GDM1 (cell line): Measurements from ENCODE around the gene FOXRED2.
"Not testable (repeated sequence)": the region's sequence is repeated elsewhere in the genome, so short reads cannot be mapped to it uniquely, and the experiment has no call there.

Source experiments
- DNase-seq: peaks from one replicate; lab custom pipeline; 2025; lab: John Stamatoyannopoulos, UW

FOXRED2 gene

DNA sequence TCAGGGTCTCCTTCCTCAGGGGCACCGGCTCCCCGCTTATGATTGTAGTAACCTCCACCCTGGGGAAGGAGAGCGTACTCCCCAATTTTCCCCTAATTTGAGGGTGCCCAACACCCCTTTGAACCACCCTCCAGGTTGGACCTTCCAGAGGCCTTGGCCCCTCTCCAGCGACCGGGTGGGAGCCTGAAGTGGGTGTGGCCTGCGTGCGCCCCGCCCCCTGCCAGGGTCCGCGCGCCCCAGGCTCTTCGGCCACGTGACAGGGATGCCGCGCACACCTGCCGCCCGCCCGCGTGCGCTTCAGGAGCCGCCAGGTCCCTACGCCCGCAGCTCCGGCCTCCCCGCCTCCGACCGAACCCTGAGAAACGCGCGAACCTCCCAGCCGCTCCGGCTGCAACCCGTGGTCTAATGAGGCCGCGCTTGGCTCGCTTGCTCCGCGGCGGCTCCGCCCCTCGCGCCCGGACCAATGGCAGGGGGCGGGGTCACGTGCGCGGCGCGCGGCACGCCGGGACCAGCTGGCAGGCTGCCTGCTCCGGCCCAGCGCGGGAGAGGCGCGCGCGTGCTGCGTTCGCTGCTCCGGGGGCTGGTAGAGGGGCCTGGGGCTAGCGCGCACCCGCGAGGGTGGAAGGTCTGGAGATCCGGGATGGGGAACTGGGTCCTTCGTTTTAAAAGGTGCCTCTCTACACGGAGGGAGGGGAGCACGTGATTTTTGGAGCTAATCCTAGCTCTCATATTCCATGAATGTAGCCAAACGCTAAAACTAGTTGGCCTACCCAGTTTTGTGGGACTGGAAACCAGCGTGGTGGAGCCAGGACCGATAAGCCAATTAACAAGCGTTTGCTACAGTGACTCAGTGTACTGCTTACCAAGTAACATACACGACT is at the start of gene FOXRED2:
Gene FOXRED2, minus strand, starts transcription at position 404 of the 881 bp plus-strand sequence. CDS start 618 bp downstream, outside the sequence.
- peak; percentile 87 for DNase-seq

DNA sequence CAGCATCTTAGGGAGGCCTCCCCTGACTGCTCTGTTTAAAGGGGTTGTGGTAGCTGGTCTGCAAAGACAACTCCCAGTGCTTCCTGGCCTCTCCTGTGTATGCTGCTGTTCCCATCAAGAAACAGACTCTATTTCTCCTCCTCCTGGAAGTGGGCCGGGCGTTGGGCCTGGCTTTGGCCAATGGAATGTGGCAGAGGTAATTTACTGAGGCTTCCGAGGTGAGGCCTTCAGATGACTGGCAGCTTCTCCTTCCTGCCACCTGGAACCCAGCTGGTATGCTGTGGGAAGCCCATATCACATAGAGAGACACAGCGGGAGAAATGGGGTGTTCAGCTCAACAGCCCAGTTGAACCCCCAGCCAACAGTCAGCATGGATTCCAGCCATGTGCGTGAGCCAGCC is 47.3 kb upstream of the FOXRED2 start:
- DNase-seq, result no peak

DNA sequence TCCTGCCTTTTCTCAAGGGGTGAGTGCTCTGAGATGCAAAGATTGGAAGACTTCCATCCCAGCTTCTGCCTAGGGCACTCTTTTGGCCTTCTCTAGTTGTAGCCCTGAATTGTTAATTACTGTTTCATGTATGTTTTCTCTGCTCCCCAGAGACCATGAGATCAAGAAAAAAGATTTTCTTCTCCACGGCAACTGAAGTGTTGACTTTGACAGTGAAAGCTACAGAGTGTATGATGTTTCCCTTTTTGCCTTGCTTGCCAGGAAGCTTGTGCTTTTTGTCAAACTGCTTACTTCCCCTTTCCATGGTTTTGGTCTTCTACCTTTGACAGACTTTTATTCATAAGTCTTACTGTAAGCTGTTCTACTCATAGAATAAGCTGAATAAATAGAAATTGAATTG is 45.4 kb upstream of the FOXRED2 start:
- peak; percentile 66 for DNase-seq

DNA sequence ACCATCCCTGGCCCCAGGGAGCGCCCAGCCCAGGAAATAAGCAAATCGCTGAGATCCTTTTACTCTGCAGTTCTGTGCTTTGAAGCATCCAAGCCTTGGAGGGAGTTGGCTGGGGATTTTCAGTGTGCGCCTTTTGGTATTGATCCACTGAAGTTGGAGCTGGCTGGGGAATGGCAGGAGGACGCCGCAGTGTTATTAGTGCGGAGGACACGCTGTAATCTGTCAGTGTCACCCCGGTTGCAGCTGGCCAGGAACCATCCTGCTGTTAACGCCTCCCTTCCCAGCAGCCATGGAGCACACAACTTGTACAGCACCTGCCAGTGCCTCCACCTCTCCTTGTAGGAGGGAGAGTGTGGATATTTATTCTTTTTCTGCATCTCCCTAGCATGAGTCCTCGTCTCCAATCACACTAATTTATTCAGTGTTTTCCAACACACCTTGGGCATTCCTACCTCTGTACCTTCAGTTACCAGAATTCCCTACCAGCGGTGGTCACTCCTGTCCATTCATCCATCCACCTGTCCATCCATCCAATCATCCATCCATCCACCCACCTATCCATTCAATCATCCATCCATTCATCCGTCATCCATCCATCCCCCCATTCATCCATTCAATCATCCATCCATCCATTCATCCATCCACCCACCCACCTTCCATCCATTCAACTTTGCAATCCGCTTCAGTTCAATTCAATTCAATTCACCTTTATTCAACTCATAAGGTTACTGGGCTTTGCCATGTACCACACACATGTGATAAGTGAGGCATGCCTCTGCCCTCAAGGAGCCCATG is 44.1 kb upstream of the FOXRED2 start:
- DNase-seq, result no peak

DNA sequence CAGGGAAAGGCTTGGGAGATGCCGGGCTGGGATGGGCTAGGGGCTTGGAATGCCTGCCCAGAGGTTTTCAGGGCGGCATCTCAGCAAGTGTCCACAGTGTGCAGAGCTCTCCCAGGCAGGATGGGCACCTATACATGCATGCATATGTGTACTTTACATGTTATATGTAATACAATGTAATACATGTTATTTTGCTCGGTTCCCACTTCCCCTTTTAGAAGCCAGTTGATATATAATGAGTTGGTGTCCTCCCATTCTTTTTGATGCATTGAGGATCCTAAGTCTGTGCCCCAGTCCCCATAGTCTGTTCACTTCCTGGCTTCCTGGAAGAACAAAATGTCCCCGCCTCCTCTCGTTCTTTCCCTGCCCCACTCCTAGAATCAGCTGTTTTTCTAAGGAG is 42.2 kb upstream of the FOXRED2 start:
- no peak for DNase-seq

DNA sequence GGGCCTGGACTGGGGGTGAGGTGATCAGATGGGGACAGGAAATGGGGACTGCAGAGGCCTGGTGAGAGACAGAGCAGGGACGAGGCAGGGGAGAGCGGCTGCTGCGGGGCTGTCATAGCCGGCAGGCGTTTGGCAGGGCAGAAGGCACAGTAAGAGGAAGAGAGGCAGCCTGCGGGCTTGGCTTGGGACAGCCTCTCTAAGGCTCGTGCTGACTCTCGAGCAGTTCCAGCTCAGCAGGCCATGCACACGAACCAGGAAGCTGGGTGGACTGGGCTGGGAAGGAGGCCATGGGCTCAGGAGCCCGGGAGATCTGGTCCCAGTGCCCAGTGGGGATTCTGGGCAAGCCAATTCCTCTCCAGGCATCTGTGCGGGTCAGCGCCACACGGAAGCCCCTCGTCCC is 41.8 kb upstream of the FOXRED2 start:
- DNase-seq, result no peak

DNA sequence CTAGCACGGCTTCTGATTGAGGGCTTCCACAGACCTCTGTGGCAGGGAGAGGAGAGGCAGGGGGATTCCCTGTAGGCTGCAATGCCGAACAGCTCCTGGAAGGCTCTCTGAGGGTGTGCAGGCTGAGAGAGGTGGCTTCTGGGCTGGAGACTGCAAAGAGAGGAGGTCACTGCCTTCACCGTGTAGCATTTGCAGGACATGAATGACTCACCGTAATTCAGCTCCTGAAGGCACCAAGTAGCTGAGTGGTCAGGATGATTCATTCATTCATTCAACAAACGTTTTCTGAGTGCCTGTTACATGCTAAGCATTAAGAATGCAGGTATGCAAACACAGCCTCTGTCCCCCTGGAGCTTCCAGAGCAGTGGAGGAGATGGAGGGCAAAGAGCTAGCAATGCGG is 40.1 kb upstream of the FOXRED2 start:
- DNase-seq, result no peak

DNA sequence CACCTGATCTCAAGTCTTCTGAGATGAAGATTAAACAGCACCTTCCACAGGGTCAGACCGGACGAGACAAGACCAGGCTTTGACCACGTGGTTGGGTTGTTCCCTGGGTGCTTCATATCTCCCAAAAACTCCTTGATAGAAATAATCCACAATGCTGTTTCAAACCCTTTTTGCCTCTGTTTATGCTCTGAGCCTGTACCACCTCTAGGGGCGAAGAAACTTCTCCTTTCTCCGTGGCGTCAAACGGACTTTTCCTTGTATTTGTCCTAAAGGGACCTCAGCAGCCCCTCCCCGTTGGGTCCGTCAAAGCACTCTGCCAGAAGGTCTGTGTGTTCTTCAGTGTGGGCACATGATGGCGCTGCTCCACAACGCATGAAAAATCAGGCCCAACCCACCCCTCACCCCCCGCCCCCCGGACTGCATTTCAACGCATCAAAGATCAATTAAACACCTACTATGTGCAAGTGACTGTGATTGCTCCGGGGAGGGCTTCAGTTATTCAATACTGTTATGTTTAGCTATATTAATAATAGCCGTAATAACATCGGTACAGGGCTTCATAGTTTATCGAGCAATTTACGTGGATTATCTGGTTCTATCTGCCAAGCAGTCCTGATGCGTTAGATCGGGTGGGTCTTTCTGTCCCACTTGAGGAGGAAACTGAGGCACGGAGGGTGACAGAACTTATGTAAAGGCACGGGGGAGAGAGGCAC is 39.4 kb upstream of the FOXRED2 start:
- DNase-seq, result peak; percentile 71

DNA sequence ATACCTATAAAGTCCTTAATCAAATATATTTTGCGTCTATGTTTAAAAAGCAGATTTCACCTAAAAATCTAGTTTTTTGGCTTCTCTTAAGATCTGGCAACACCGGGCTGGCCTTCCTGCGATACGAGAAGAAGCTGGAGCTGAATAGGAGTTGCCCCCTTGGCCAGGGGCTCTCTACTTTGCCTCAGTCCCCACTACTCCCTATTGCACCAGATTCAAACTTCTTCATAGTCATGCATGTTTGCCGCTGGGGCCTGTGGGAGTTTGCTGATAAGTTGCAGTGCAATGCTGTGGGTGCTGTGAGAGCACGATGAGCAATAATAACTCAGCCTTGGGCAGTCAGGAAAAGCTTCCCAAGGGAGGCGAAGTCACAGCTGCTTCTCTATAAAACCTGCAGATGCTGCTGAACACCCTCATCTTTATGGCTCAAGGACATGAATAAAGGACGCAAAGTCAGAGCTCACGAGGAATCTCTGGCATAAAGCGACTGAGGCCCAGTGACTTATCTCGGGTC is 37.3 kb upstream of the FOXRED2 start:
- DNase-seq, result no peak

DNA sequence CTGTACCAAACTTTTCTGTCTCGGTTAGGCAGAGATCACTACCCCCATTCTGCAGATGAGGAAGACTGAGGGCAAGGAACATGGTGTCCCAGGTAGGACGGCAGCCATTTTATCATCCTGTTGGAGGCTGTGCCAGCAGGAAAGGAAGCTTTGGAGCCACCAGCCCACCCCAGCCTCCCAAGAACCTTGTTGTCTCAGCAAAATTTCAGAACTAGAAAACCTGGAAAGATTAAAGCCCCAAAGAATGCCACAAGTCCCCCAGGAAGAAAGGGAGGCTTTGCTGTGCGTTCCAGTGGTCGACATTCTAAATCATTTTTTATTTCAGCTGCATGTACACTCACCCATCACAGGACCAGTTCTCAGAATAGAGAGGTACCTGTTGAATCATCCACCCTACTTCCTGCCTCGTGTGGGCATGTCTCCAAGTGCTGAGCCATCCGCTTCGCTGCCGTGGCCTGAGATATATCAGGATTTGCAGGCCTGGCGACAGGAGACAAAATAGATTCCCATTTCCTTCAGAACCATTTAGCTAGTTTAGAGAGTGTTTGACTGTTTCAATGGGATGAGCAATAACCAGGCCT is 35.1 kb upstream of the FOXRED2 start:
- no peak for DNase-seq

DNA sequence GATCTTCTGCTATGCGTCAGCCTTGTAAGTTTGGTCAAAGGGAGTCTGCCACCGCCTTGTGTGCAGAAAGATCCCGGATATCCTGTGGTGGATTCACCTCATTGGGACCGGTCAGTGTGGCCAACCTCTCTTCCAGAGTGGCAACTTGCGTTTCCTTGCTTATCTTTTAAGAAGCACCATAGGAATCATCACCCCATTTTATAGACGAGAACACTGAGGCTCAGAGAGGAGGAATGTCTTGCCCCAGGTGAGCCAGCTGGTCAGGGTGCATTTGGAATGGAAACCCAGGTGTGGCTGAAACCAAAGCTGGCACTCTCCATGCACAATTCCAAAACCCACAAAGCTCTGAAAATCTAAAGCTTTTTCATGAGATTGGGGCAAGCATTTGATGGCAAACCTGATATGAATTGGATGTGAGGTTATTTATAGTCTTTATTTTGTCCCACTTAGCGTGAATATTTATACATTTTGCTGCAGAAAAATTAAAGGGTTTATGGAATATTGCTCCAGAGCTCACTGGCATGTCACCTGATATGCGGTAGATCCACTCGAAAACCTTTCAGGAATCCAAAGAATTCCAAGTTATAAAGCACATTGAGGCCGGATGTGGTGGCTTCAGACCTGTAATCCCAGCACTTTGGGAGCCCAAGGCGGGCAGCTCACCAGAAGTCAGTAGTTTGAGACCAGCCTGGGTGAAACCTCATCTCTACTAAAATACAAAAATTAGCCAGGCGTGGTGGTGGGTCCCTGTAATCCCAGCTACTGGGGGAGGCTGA is 34.2 kb upstream of the FOXRED2 start:
- DNase-seq, result no peak

DNA sequence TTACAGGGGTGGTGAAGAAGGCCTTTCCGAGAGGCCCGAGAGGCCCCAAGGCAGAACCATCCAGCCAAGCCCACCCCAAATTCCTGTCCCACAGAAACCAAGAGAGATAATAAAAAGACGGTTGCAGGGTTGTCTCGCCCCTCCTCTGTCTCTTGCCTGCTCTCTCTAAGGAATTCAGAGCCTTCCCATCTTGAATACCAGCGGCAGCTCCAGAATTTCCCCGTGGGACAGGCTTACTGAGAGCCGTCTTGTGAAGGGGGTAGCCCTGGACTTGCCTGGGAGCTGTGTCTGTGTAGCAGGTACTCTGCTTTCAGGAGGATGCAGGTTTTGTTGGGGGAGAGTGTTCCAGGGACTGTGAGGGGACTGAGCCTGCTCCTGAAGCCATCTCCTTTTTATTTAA is 31.7 kb upstream of the FOXRED2 start:
- no peak for DNase-seq

DNA sequence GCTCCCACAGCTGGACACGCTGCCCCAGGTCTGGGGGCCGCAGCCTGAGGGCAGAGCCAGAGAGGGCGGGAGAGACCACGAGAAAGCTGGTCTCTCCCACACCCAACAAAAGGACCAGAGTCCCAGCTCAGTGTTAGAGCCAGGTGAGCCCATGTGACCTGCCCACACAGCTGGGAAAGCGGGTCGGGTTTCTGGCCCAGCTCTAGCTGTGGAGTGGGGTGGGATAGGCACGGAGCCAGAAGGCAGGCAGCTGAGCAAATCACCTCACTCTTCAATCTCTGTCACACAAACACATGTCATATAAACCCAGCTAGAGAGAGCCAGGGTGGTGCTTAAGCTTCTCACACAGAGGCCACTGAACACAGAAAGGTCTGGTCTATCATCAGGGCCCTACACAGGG is 29.9 kb upstream of the FOXRED2 start:
- no peak for DNase-seq

DNA sequence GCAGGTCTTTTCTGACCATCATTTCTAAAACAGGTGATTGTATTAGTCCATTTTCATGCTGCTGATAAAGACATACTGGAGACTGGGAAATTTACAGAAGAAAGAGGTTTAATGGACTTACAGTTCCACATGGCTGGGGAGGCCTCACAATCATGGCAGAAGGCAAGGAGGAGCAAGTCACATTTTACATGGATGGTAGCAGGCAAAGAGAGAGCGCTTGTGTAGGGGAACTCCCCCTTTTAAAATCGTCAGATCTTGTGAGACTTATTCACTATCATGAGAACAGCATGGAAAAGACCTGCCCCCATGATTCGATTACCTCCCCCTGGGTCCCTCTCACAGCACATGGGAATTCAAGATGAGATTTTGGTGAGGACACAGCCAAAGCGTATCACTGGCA is 26.5 kb upstream of the FOXRED2 start:
- not testable (repeated sequence) for DNase-seq

DNA sequence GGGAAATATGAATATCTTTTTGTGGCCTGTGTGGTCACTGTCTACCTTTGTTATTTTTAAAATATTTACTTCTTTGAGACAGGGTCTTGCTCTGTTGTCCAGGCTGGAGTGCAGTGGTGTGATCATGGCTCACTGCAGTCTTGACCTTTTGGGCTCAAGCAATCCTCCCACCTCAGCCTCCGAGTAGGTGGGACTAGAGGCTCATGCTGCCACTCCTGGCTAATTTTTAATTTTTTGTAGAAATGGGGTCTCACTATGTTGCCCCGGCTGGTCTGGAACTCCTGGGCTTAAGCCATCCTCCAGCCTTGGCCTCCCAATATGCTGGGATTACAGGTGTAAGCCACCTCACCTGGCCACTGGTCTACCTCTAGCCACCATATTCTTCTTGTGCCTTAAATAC is 25.6 kb upstream of the FOXRED2 start:
- DNase-seq, result no peak

DNA sequence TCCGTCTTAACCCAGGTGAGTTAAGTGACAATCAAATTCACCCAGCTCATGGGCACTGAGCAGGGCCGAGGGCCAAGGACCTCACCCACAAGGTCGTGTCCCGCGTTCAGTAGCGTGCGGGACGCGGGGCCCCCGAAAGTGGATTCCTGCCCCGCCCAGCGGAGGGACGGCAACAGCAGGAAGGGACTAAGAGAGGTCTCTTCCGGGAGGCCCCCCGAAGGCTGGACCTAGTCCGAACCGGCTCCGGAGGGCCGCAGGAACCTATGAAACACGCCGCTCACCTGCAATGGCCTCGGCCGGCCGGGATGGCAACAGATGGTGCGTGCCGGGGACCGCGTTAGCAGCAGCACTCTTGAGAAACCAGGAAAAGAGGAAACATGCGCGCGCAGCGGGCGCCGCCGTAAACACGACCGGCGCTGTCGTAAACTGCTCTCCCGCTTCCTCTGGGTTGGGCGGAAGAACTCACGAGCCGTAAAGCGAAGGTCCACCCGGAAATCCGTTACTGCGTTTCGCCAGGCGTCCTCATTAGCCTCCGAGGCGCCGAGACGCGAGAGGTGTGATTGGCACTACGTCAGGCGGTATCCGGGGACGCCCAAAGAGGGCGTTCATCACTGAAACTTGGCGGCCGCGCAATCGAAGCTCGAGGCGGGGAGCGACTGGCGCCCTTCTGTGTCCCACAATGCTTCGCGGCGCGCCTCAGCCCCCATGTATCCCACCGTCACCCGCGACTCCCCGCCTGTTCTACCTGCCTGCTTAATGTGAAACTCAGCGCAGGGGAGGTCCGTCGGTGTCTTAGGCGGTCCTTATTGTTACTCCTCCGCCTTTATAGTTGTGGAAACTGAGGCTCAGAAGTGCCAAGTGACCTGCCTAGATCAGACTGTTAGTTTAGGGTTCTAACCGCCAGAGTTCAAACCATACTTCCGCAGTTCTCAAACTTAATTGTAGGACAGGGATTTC is 22.2 kb upstream of the FOXRED2 start, which contains the start of gene EIF3D:
Gene EIF3D, minus strand, starts transcription at position 372 of the 957 bp plus-strand sequence. CDS start 3,045 bp downstream, outside the sequence.
- DNase-seq, result peak; percentile 100

DNA sequence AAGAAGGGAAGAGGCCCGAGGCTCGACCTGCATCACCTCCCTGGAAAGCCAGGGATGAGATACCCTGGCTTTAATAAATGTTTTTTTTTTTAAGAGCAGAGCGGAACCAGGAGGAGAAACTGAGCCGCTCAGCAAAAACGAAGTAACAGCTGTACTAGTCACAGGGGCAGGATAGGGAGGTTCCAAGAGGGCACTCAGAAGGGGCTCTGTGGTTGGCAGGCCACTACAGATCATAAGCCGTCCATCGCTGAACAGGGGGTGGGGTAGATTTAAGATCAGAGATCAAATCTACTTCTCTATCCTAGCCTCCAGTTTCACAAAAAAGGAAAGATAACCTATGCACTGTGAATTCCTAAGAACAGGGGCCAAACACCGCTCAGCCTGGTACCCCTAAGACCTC is 21.5 kb upstream of the FOXRED2 start:
- no peak for DNase-seq

DNA sequence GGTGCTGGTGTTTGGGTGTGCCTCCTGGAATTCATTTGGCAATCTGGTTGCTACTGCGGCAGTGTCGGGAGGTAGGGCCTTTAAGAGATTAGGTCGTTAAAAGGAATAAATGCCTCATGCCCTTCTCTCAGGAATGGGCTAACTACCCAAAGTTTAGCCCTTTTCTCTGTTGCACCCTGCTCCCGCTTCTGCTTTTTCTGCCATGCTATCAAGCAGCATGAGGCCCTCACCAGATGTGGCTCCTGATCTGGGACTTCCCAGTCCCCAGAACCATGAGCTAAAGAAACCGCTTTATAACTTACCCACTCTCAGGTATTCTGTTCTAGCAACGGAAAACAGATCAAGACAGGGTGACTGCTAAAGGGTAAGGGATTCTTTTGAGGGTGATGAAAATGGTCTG is 15.8 kb upstream of the FOXRED2 start:
- DNase-seq, result no peak

DNA sequence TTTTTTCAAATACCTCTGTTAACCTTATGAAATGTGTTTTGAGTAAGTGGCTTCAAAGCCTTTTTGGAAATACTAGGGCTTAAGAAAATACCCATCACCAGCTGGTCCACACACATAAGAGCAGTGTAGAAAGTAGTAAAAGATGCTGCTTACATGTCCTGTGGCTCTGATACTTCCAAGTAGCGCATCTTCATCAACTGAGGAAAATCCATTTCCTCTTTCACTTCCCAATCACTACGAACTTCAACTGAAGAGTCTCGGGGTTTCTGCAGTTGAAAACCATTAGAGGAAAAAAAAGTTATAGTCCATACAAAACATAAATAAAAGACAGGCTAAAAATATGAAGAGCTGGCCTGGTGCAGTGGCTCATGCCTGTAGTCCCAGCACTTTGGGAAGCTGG is 13.6 kb upstream of the FOXRED2 start:
- DNase-seq, result no peak

DNA sequence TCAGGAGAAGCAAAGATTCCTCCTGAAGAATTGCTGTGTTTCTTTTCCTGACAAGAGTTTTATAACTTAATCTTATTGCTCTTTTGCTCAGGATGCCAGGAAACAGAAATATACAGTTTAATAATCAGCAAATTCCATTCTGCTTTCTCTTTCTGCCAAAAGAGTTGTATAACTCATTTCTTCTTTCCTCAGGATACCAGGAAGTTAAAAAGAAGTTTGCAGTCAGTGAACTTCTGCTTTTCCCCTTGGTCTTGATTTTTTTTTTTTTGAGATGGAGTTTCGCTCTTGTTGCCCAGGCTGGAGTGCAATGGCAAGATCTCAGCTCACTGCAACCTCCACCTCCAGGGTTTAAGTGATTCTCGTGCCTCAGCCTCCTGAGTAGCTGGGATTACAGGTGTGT is 13.1 kb upstream of the FOXRED2 start:
- DNase-seq, result not testable (repeated sequence)
